HG03139 (cell line): Measurements from ENCODE around the gene ABR.
"Not testable (repeated sequence)": the region's sequence is repeated elsewhere in the genome, so short reads cannot be mapped to it uniquely, and the experiment has no call there.

Experiments
- ATAC-seq: cut with Tn5 transposase; IDR thresholded peaks from one replicate; pipeline ENCODE4 v1.9.1; 2021; ENCODE audit not compliant: unreplicated experiment

The ABR gene

GRCh38 chr17:996554-997344, 183.0 kb downstream of the ABR start, which contains the start of gene TIMM22:
TSS of gene TIMM22 (plus strand) at chr17:997129. CDS start at chr17:997143, 14 bp downstream.
- ATAC-seq = peak; percentile 87

GRCh38 chr17:995324-995723, 184.5 kb downstream of the ABR start:
- ATAC-seq = not testable (repeated sequence)

- ATAC-seq = no peak
Measured at GRCh38 chr17:992933-993332, 186.8 kb downstream of the ABR start.

GRCh38 chr17:988561-988960, 191.2 kb downstream of the ABR start:
- ATAC-seq = no peak

GRCh38 chr17:987931-988330, 191.8 kb downstream of the ABR start:
- no peak for ATAC-seq

GRCh38 chr17:986322-986929, 193.4 kb downstream of the ABR start:
- no peak for ATAC-seq

GRCh38 chr17:983921-984320, 195.9 kb downstream of the ABR start:
- ATAC-seq = no peak

- no peak for ATAC-seq
Measured at GRCh38 chr17:981292-981658, 198.5 kb downstream of the ABR start.

GRCh38 chr17:980406-981291, 199.1 kb downstream of the ABR start:
- no peak for ATAC-seq

- peak; percentile 52 for ATAC-seq
Measured at GRCh38 chr17:979539-980405, 200.0 kb downstream of the ABR start, which contains the start of gene NXN. TSS of gene NXN (minus strand) at chr17:979776.

- ATAC-seq = peak; percentile 3
Measured at GRCh38 chr17:979212-979538, 200.6 kb downstream of the ABR start.

- no peak for ATAC-seq
Measured at GRCh38 chr17:978103-979093, 201.4 kb downstream of the ABR start.

- ATAC-seq = no peak
Measured at GRCh38 chr17:977166-977565, 202.6 kb downstream of the ABR start.

GRCh38 chr17:976312-976711, 203.5 kb downstream of the ABR start:
- ATAC-seq = no peak

- ATAC-seq = no peak
Measured at GRCh38 chr17:975371-975915, 204.3 kb downstream of the ABR start.

- not testable (repeated sequence) for ATAC-seq
Measured at GRCh38 chr17:974778-975177, 205.0 kb downstream of the ABR start.

GRCh38 chr17:973053-973452, 206.7 kb downstream of the ABR start:
- ATAC-seq = no peak

GRCh38 chr17:971861-972260, 207.9 kb downstream of the ABR start:
- ATAC-seq = not testable (repeated sequence)

GRCh38 chr17:970364-970763, 209.4 kb downstream of the ABR start:
- no peak for ATAC-seq
